K562 (cell line): ENCODE results near the gene NAA40. TPM values are rescaled to one million over a fixed set of nuclear protein-coding genes. Genes with fewer than 3 reads are reported as not detected.
A peak's percentile ranks its signal among the peaks of the same experiment; 100 is the strongest.

Experiments
- BHLHE40 ChIP-seq: IDR thresholded peaks from 2 replicates; pipeline ENCODE4 v1.6.1; 2011; ENCODE audit warnings: low read length, improper control_type of control experiment
- CEBPB ChIP-seq: fragments of 450-650 bp; IDR thresholded peaks from 2 replicates; pipeline ENCODE4 v1.6.1; 2016; ENCODE audit warnings: missing genetic modification characterization, missing compliant biosample characterization
- ETV6 ChIP-seq, 3 experiments: fragments of 150-350 bp in 1 of 3; sonication (generic) in 1 of 3; formaldehyde crosslinking in 1 of 3; IDR thresholded peaks; 2 replicates each; pipeline versions ENCODE4 v1.6.1 to v1.8.0; 2014 to 2022; ENCODE audit warnings: borderline replicate concordance in 2 of 3, low read depth in 2 of 3, antibody characterized with exemption in 1 of 3, low read length in 1 of 3, mild to moderate bottlenecking in 1 of 3, missing genetic modification reagents in 1 of 3
- FOSL1 ChIP-seq: fragments of 200-800 bp; sonication (Bioruptor generic); conservative IDR thresholded peaks from 2 replicates; pipeline ENCODE4 v1.6.1; 2016; ENCODE audit warnings: missing genetic modification characterization, missing compliant biosample characterization
- FOXM1 ChIP-seq, 2 experiments: fragments of 450-650 bp in 1 of 2; sonication (generic) in 1 of 2; formaldehyde crosslinking in 1 of 2; IDR thresholded peaks; 2 replicates each; pipeline versions ENCODE4 v1.6.1 to v1.9.0; 2017 to 2022; ENCODE audit warnings: low read depth in 2 of 2, mild to moderate bottlenecking in 2 of 2, missing genetic modification reagents in 1 of 2, moderate library complexity in 1 of 2
- GTF2E2 ChIP-seq: fragments of 200-800 bp; sonication (Bioruptor generic); IDR thresholded peaks from 2 replicates; pipeline ENCODE4 v1.6.1; 2016; ENCODE audit warnings: missing genetic modification characterization, missing compliant biosample characterization
- NKRF ChIP-seq: fragments of 450-650 bp; IDR thresholded peaks from 2 replicates; pipeline ENCODE4 v1.6.1; 2016; ENCODE audit warnings: borderline replicate concordance
- NR2C2 ChIP-seq, 2 experiments: fragments of 200-800 bp in 1 of 2; sonication (Bioruptor generic) in 1 of 2; sonication (generic) in 1 of 2; formaldehyde crosslinking in 1 of 2; IDR thresholded peaks; 2 replicates each; pipeline versions ENCODE4 v1.6.1 to v1.8.0; 2016 to 2022; ENCODE audit warnings: mild to moderate bottlenecking in 1 of 2, missing compliant biosample characterization in 1 of 2, missing genetic modification characterization in 1 of 2, missing genetic modification reagents in 1 of 2
- RCOR1 ChIP-seq, 2 experiments: IDR thresholded peaks; 2 replicates each; pipeline ENCODE4 v1.6.1; 2012; ENCODE audit warnings: low read depth in 2 of 2, low read length in 2 of 2, borderline replicate concordance in 1 of 2, improper control_type of control experiment in 1 of 2
- RUNX1 ChIP-seq: sonication (generic); IDR thresholded peaks from 2 replicates; pipeline ENCODE4 v1.6.1; 2016; ENCODE audit warnings: antibody characterized with exemption, low read depth
- SMAD1 ChIP-seq: fragments of 150-350 bp; IDR thresholded peaks from 2 replicates; pipeline ENCODE4 v1.6.1; 2014; ENCODE audit warnings: low read length, low read depth; ENCODE audit not compliant: partially characterized antibody
- USF2 ChIP-seq: sonication (generic); formaldehyde crosslinking; IDR thresholded peaks from 2 replicates; pipeline ENCODE4 v1.5.0; 2020; ENCODE audit warnings: missing genetic modification reagents
- XRCC4 ChIP-seq: IDR thresholded peaks from one replicate; pipeline ENCODE4 v1.6.1; 2011; ENCODE audit not compliant: insufficient read depth, insufficient read length; ENCODE audit errors: extremely low read depth
- YY1 ChIP-seq, 3 experiments: IDR thresholded peaks; 2 replicates each; pipeline ENCODE4 v1.6.1; 2011; ENCODE audit warnings: low read length in 2 of 3, mild to moderate bottlenecking in 2 of 3, moderate library complexity in 2 of 3, borderline replicate concordance in 1 of 3, control low read depth in 1 of 3, low read depth in 1 of 3; ENCODE audit not compliant: insufficient read depth in 3 of 3, insufficient replicate concordance in 2 of 3, control insufficient read depth in 1 of 3, insufficient read length in 1 of 3; ENCODE audit errors: extremely low read depth in 1 of 3
- ZFPM2 ChIP-seq: fragments of 250-450 bp; sonication (Bioruptor Pico); IDR thresholded peaks from 2 replicates; pipeline ENCODE4 v1.5.1; 2022; ENCODE audit warnings: mild to moderate bottlenecking
- polyA plus RNA-seq, 8 experiments: library from polyadenylated mRNA; depleted of rRNA in 4 of 8; stranded (reverse) in 5 of 8; unstranded in 3 of 8; fragments of >200 nt; fragmentation: Nextera tagmentation in 2 of 8; fragmentation: Illumina TruSeq in 1 of 8; extraction: Ambion mirVana in 2 of 8; extraction: Trizol in 1 of 8; gene quantifications; 2 replicates each; pipeline versions ENCODE4 v1.2.1 to v1.2.3, GENCODE V29; 2011 to 2014; ENCODE audit warnings: inconsistent platforms in 1 of 8, missing spikeins in 1 of 8
- total RNA-seq, 7 experiments: library from RNA; depleted of rRNA in 6 of 7; stranded (reverse); fragments of >200 nt in 6 of 7; fragmentation: Illumina TruSeq in 2 of 7; extraction: Trizol in 2 of 7; gene quantifications; 2 replicates each; pipeline versions ENCODE4 v1.2.1 to v1.2.3, GENCODE V29; 2011 to 2021; ENCODE audit warnings: low replicate concordance in 1 of 7
- TF ChIP-seq, protein P1 (sequence below): fragments of 450-650 bp; IDR thresholded peaks from 2 replicates; pipeline ENCODE4 v1.6.1; 2014; ENCODE audit warnings: low read depth, mild to moderate bottlenecking, moderate library complexity, borderline replicate concordance
- TF ChIP-seq, protein P2 (sequence below): sonication (generic); formaldehyde crosslinking; IDR thresholded peaks from 2 replicates; pipeline ENCODE4 v1.8.0; 2022; ENCODE audit warnings: missing genetic modification reagents, mild to moderate bottlenecking, borderline replicate concordance

The NAA40 gene
- total and polyA plus RNA-seq, 9 of the 15 experiments (the other 6 are each of a cell fraction or from before 2014, with no cell fraction given) = 6.2 to 39.0 (median 23.1) TPM

- no peak for TF ChIP-seq FOSL1
- peak; percentile 92; the same call in 1 of the 2 replicates for TF ChIP-seq GTF2E2 (tag)
- TF ChIP-seq, protein P1, sequence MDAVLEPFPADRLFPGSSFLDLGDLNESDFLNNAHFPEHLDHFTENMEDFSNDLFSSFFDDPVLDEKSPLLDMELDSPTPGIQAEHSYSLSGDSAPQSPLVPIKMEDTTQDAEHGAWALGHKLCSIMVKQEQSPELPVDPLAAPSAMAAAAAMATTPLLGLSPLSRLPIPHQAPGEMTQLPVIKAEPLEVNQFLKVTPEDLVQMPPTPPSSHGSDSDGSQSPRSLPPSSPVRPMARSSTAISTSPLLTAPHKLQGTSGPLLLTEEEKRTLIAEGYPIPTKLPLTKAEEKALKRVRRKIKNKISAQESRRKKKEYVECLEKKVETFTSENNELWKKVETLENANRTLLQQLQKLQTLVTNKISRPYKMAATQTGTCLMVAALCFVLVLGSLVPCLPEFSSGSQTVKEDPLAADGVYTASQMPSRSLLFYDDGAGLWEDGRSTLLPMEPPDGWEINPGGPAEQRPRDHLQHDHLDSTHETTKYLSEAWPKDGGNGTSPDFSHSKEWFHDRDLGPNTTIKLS = 0 out of 2 replicates have a peak, but pooled peaks have one; percentile 20
- TF ChIP-seq FOXM1 (IDR thresholded peaks at IDR 0.05; ENCODE audit: low read depth) = no peak
- no peak for TF ChIP-seq FOXM1 (CRISPR knock-in tag; IDR thresholded peaks at IDR 0.05; ENCODE audit: low read depth)
- TF ChIP-seq ETV6 (IDR thresholded peaks at IDR 0.05; ENCODE audit: borderline replicate concordance in 1 of 2, low read depth in 2 of 2, low read length in 1 of 2) = peak in 1 of 2 experiments; percentile 77; a peak in 1 of 4 replicates
- no peak for TF ChIP-seq ETV6 (CRISPR knock-in tag; IDR thresholded peaks at IDR 0.05; ENCODE audit: borderline replicate concordance)
- TF ChIP-seq USF2 (CRISPR knock-in tag) = no peak
- TF ChIP-seq, protein P2, sequence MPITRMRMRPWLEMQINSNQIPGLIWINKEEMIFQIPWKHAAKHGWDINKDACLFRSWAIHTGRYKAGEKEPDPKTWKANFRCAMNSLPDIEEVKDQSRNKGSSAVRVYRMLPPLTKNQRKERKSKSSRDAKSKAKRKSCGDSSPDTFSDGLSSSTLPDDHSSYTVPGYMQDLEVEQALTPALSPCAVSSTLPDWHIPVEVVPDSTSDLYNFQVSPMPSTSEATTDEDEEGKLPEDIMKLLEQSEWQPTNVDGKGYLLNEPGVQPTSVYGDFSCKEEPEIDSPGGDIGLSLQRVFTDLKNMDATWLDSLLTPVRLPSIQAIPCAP (CRISPR knock-in tag) = no peak
- TF ChIP-seq YY1 (IDR thresholded peaks at IDR 0.05; ENCODE audit: borderline replicate concordance in 1 of 3, control insufficient read depth in 1 of 3, extremely low read depth in 1 of 3, insufficient read depth in 3 of 3, insufficient read length in 1 of 3, insufficient replicate concordance in 2 of 3, low read depth in 1 of 3, low read length in 2 of 3) = peak; percentile 87 to 96 (median 95)
- TF ChIP-seq ZFPM2 = no peak
- TF ChIP-seq BHLHE40 = peak; percentile 57; the same call in 1 of the 2 replicates
- TF ChIP-seq NKRF = peak; percentile 83; the same call in 1 of the 2 replicates
- peak; percentile 66; the same call in 1 of the 2 replicates for TF ChIP-seq RUNX1
- TF ChIP-seq XRCC4 = no peak
- no peak for TF ChIP-seq SMAD1
- no peak for TF ChIP-seq CEBPB (tag)
- no peak for TF ChIP-seq RCOR1 (IDR thresholded peaks at IDR 0.05; ENCODE audit: borderline replicate concordance in 1 of 2, low read depth in 2 of 2, low read length in 2 of 2)
- TF ChIP-seq NR2C2 (CRISPR knock-in tag; IDR thresholded peaks at IDR 0.05) = peak; percentile 96
- peak; percentile 99 for TF ChIP-seq NR2C2 (tag; IDR thresholded peaks at IDR 0.05)
Observed at GRCh38 chr11:63986156-63986931, 47.5 kb downstream of the NAA40 start, which contains the start of gene OTUB1 (continued).
